ENCODE results near the gene IL17B. TPM values are rescaled to one million over a fixed set of nuclear protein-coding genes. Genes with fewer than 3 reads are reported as not detected.
A peak's percentile ranks its signal among the peaks of the same experiment; 100 is the strongest.

The IL17B gene
- not detected for total RNA-seq

- no peak for ATAC-seq
Observed at GRCh38 chr5:149379177-149379761, at the start of gene IL17B. Gene IL17B, minus strand, starts transcription at chr5:149379292. Its CDS starts 67 bp downstream, at chr5:149379225.

GRCh38 chr5:149428032-149428431, 48.9 kb upstream of the IL17B start:
- DNase-seq (ENCODE audit: low spot score), result no peak
- ATAC-seq, result no peak

More at GRCh38 chr5:149379177-149379761, at the start of gene IL17B:
- no peak for DNase-seq (ENCODE audit: low spot score)

GRCh38 chr5:149427374-149427773, 48.3 kb upstream of the IL17B start:
- no peak for ATAC-seq
- DNase-seq (ENCODE audit: low spot score), result no peak

- no peak for ATAC-seq
- DNase-seq (ENCODE audit: low spot score), result no peak
Observed at GRCh38 chr5:149426931-149427330, 47.8 kb upstream of the IL17B start.

- ATAC-seq (no peak), DNase-seq (ENCODE audit: low spot score) (no peak)
Observed at GRCh38 chr5:149425729-149426128, 46.6 kb upstream of the IL17B start.

- ATAC-seq (no peak), DNase-seq (ENCODE audit: low spot score) (no peak)
Observed at GRCh38 chr5:149424371-149425315, 45.6 kb upstream of the IL17B start.

- DNase-seq (ENCODE audit: low spot score), result no peak
- ATAC-seq, result no peak
Observed at GRCh38 chr5:149423794-149424268, 44.7 kb upstream of the IL17B start.

- DNase-seq (ENCODE audit: low spot score) (no peak), ATAC-seq (no peak)
Observed at GRCh38 chr5:149423049-149423793, 44.1 kb upstream of the IL17B start.

GRCh38 chr5:149422366-149423048, 43.4 kb upstream of the IL17B start:
- DNase-seq (ENCODE audit: low spot score), result no peak

GRCh38 chr5:149421834-149422233, 42.7 kb upstream of the IL17B start:
- DNase-seq (ENCODE audit: low spot score), result no peak
- no peak for ATAC-seq

More at GRCh38 chr5:149422366-149423048, 43.4 kb upstream of the IL17B start:
- peak; percentile 63 for ATAC-seq

- no peak for ATAC-seq
- no peak for DNase-seq (ENCODE audit: low spot score)
Observed at GRCh38 chr5:149421372-149421685, 42.2 kb upstream of the IL17B start.

GRCh38 chr5:149420545-149421371, 41.7 kb upstream of the IL17B start:
- no peak for ATAC-seq
- DNase-seq (ENCODE audit: low spot score), result no peak

GRCh38 chr5:149419859-149420544, 40.9 kb upstream of the IL17B start:
- no peak for DNase-seq (ENCODE audit: low spot score)

GRCh38 chr5:149419532-149419858, 40.4 kb upstream of the IL17B start:
- ATAC-seq (no peak), DNase-seq (ENCODE audit: low spot score) (no peak)

More at GRCh38 chr5:149419859-149420544, 40.9 kb upstream of the IL17B start:
- ATAC-seq, result peak; percentile 22

- DNase-seq (ENCODE audit: low spot score) (no peak), ATAC-seq (no peak)
Observed at GRCh38 chr5:149418910-149419531, 39.9 kb upstream of the IL17B start.

GRCh38 chr5:149417711-149418368, 38.7 kb upstream of the IL17B start:
- DNase-seq (ENCODE audit: low spot score), result no peak
- no peak for ATAC-seq

- ATAC-seq, result peak; percentile 13
Observed at GRCh38 chr5:149416987-149417710, 38.1 kb upstream of the IL17B start.

More at GRCh38 chr5:149416987-149417710, 38.1 kb upstream of the IL17B start:
- DNase-seq (ENCODE audit: low spot score), result no peak

All from left lobe of liver (tissue), 2 donors.